Activated naive CD8-positive, alpha-beta T cell treated with anti-CD3 and anti-CD28 coated beads, Interleukin-2, amount 50 U/mL, for 16 hours (primary cell): ENCODE data around the gene BNC2.

Source experiments
- DNase-seq: peaks from one replicate; pipeline ENCODE4 v3.0.0-alpha.2; 2020; ENCODE audit warnings: low read depth, low spot score

Gene BNC2

DNA sequence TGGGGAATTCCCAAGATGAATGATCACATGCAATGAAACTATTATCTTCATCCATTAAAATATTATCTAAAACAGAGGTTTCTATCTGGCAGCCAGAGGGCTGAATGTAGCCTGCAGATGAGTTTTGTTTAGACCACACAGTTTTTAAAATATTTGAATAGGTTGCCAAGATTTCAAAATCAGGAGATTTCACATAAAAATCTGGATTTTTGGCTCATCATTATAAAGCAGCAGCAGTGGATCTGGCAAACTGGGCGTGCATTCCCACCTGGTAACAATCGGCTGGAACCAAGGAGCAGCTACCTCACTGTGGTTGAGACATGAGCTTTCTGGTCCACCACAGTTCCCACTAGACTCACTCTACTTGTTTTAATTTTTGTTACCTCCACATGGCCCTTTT, 155.1 kb downstream of the BNC2 start:
- DNase-seq: no peak

DNA sequence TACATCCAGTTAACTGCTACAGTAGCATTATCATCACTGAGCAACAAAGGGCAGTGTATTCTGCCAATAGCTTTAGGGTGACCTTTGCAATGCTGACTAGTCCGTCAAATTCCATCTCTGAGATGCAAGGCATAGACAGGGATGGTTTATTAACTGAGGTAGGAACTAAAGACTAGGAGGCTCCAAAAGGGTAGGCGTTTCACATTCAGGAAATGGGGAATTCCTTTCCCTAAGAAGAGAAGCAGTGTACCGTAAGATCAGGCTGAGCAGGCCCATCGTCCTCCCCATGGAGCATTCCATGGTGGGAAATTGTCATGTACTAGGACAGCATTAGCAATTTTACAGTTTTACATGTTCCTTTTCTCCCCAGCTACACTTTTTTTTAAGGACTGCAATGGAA, 157.7 kb downstream of the BNC2 start:
- DNase-seq: no peak

DNA sequence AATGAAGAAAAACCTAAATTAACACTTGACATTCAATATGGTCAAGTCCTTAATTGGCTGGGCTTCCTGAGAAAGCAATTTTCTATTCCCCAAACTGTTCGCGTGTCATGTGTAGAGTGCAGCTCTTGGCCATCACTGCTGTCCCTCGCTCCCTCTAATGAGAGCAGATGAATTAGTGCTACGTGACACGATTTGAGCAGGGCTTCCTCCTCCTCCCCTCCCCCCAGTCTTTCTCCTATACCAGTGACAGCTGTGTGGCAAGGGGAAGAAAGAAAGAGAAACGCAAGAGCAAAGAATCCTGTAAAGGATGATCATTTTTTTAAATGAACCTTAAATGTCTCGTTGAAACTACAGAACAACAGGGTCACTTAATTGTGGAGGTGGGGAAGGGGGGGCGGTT, 159.6 kb downstream of the BNC2 start:
- DNase-seq: no peak

DNA sequence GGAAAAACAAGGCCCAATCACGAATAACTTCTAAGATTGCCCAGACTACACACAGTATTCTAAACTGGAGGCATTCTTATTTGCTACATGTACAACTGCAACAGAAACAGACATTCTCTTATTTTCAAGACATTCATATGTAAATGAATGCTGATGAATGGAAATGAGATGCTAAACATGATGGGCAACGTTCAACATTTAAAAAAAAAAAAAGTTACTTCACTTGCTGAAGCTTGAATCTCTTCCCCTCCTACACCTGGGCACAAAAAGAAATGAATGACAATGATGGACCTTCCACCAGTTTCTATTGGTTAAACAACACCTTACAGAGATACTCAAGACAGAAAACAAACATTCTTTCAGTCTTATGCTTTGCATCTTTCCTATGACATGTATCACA, 160.5 kb downstream of the BNC2 start:
- no peak for DNase-seq

DNA sequence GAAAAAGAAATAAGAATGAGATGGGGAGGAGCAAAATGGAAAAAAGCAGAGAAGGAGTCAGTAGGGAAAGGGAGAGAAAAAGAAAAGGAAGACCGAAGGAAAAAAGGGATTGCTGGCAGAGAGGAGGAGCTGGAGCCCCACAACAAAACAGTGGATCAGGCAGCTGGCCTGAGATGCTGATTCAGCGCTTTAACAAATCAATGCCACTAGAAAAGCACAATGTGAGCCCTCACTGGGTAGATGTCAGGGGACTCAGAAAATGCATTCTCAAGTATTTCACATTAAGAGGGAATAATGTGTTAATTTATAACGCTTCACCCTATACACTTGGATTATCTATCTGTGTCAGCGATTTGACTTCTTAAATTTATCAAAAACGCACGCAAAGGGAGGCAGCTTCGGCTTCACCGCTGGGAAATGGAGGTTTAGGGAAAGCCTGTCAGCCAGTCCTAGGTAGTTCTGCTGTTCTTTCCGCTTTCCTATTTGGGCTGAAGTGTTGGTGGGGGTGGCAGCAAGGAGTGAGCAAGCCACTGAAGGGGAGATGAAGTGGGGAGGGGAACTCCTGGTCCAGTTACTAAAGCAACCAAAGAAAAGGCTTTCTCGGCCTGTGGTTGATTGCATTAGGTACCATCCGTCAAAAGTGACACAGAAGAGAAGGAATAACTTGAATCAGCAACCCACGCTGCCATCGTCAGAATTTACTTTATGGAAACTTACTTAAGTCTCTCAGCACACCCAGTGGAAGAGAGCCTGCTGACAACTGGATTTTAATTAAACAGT, 161.6 kb downstream of the BNC2 start:
- no peak for DNase-seq

DNA sequence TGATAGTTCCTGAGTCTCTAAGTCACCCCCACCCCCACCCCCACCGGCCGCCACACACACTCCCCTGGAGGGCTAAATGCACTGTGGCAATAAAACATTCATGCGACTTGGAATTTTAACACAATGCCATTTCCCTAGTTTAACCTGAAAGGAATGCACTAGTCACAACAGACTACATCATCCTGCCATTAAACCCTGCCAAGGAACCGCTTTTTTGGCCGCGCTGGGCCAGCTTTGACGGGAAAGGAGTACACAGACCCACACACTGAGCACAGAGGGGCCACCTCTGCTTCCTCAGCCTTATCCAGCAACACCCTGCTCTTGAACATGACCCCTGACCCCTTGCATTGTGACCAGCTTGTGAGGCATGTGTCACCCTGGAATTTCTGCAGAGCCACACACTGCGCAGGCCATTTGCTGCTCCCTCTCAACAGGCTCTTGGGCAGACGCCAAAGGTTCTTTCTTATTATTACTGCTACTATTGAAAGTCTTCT, 165.3 kb downstream of the BNC2 start:
- no peak for DNase-seq

DNA sequence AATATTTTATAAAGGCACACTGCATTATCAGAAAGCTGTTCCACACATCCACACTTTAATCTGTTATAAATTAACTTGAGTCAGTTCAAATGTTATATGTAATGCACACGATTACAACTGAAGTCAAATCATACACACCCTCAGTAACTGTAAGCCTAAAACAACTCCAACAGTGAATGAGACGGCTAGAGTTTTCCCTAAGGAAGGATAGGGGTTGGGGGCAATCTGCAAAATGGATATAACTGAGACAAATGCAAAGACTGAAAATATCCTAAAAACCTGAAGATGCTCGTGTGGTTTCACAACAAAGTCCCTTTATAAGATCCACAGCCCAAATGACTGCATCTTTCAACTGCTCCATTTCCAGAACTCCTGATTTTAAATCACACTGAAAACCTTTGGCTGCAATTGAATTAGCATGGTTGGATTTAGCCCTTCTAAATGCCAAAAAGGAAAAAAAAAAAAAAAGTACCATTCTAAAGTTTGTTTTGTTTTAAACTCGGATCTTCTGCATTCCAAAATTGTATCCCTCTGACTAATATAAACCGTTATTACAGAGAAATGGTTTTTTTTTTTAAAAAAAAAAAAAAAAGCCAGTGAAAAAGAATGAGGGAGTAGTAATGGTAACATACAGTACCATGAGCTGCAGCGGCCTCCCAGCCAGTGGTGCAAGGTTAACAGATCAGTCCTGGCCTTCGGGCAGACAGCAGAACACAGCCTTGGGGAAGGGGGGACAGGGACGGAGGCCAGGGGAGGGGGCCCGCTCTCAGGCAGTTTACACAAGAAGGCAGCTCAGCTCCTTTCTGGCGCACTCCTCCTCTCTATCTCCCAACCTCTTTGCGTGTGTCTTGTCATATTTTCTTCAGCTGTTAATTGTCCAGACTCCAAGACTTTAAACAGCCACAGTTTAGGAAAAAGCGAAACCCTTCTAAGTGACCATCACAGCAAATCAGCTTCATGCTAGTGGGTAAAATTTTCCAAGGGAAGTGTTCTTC, 166.1 kb downstream of the BNC2 start:
- DNase-seq: no peak

DNA sequence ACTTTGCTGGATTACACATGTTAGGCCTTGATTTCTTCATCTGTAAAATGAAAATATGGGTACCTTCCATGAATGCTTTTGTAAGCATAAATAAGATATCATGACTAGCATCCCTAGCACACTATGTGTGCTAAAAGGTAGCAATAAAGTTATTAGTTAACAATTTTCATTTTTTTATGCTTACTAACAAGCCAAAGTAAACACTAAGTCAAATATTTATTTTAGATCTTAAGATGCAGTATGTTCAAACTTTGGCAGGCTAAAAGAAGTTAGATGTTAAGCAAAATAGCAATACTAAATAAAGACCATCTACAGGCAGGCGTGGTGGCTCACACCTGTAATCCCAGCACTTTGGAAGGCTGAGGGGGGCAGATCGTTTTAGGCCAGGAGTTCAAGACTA, 169.1 kb downstream of the BNC2 start:
- no peak for DNase-seq

DNA sequence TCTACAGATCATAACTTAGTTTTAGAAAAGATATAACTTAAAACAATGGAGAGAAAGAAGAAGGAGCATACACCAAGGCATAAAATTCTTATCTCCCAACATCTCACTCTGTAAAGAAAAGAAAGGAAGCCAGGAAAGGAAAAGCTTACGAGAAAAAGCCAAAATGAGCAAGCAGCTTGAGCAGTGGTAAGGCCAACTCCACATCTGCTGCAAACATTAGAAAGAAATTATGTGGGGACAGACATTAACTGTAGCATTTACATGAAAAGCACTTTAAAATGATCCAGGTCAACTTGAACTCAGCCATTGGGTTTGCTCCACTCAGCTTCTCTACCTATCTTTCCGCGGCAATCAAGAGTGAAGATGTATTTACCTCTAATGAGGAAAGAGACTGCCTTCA, 176.9 kb downstream of the BNC2 start:
- no peak for DNase-seq

DNA sequence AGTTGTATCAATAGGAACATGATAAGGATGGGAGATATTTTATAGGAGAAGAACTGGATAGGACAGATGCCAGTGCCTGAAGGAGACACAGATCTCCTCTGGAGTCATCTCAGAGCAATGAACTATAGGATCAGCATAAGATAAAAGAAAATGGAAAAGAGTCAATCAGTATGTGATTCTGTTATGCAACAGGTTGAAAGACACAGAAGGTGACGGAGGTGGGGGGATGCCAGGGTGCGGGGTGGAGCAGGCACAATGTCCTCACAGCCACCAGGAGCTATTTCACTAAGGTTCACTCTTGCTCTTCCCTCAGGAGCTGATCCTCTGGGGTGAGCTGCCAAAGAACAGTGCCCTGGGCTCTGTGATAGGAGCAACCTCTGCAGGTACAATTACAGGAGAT, 179.8 kb downstream of the BNC2 start:
- DNase-seq: no peak

DNA sequence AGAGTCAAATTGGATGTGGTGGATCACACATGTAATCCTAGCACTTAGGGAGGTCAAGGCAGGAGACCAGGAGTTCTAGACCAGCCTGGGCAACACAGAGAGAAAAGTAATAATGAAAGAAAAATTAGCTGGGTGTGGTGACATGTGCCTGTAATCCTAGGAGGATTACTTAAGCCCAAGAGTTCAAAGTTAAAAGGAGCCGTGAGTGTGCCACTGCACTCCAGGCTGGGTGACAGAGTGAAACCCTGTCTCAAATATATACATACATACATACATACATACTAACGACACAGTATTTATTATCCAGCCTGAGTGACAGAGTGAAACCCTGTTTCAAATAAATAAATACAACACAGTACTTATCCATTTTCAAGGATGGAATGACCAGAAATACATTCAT, 180.3 kb downstream of the BNC2 start:
- no peak for DNase-seq

DNA sequence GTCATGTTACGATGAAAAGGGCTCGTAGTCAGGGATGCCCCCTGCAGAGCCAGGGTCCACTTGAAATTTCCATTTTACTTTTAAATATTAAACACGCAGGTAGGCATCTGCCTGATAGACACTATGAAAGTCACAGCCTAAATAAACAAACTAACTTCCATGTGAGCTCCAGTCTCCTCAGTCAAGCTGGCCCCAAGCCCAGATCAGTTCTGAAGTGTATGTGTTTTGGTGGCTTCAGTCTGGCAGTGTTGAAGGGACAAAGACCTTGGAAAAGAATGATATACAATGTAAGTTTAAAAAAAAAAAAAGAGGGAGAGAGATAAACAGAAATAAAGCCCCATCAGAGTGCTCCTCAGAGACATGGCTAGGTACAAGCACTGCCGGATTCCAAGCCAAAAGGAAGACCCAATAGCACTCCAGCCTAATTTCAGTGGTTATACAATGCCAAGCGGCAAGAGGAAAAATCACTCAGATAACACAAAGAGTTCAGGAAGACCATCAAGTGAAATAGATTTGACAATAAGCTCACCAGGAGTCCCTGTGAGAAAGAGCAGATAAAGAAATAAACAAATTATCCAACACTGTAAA, 181.0 kb downstream of the BNC2 start:
- DNase-seq: no peak

DNA sequence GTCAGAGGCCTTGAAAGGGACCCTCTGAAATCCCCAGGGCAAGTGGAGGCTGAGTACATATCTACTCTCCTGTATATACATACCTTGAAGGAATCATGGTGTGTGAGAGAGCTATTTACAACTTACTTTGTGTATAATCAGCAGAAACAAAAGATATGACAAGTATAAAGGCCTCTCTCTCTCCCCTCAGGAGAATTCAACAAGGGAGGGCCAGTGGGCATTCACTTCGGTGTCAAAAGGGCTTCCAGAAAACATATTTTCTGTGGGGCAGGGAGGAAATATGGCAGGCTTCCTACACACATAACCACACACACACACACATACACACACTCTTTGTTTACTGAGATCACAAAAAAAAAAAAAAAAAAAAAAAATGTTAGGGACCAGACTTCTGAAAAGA, 181.7 kb downstream of the BNC2 start:
- DNase-seq: no peak

DNA sequence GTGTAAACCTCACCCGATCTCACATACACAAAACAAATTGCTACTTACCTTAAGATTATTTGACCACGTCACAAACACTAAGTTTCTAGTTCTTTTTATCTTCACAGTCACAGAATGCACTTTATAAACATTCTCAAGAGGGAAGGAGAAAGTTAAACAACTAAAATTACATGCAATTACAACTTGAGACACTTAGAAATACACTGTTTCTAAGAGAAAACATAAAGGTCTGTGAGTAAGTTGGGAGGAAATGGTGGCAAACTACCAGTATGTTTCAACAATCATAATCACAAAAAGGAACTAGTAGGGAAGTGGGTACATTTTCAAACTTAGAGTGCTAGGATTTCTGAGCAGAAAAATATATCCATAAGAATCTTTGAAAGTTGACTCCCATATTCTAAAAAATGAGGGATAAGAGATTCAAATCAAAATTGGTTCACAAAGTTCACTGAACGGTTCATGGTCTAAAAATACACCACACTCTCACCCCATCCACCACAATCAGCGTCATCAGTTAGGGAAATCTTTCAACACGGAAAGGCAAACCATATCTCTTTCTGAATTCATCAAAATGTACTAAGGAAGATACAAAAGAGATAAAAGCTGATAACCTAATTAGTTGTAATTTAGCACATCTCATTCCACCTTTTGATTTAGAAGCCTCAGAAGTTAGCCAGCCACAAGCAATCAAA, 182.6 kb downstream of the BNC2 start:
- DNase-seq: no peak

DNA sequence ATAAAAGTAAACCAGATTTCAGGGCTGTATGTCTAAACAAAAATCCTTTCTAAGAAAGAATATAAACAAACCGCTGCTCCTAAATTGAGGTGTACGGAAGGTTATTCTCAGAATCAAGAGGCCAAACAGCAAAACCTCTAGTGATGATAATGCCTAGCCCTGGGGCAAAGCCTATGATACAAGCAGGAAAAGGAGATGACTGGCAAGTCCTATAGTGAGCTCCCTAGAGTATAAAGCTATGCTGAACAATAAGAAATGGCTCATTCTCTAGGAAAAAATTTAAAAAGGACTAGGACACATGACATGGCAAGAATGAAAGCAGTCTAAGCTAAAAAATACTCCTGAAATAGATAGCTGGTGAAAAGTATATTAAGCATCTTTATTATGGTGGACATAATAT, 187.1 kb downstream of the BNC2 start:
- no peak for DNase-seq

DNA sequence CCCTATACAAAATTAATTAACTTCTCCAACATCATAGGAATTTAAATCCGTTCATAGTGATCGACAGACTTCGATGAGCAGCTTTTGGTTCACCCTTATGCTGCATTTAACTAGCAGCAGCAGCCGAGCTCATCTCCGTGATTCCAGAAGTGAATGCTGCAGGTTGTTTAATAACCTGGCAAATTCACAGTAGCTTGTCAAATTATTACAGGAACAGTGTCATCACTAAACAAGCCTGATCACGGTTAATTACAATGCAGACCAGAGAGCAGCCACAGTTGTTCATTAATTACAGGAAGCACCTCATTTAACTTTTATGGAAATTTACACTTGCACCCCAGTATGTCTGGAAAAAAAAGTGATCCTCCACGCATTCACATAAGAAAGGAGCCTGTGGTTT, 188.2 kb downstream of the BNC2 start:
- DNase-seq: no peak

DNA sequence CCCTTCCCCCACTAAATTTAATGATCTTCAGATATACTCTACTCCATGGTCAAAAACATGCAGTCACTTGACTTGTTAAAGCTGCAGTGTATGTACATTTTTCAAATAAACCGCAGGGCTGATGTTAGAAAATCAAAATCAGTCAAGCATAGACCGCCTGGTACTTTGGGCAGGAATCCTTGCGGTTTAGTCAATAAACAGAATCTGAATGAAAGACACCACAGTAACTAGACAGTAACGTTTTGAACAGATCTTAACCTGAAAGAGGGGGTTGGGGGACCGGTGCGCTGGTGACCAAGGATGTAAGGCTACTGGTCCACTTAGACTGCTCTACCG, 188.8 kb downstream of the BNC2 start:
- DNase-seq: no peak

DNA sequence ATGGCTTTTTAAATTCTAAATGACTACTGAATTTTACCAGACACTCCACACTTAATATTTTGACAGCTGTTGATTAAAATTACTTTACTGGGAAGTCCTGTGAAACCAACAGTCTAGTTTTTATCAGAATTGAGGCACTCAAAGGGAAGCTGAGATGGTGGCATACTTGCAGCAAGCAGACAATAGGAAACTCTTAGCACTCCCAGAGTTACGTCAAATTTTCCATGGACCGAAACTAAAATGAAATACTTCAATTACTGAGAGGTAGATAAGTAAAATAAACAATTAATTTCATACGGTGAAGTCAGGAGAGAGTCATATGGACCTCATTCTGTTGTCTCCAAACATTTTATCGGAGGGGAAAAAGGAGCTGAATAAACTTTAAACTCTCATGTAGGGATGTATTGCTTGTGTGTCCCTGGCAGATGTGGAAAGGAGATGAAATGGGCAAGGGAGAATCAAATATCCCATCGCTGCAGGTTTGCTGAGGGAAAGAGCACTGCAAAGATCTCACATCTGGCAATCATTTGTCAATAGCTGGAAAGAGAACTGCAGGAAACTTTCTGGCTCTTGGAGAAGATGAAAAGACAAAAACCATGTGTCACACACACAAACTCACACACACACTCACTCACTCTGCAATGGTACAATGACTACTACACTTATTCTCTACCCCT, 189.4 kb downstream of the BNC2 start:
- DNase-seq: no peak

DNA sequence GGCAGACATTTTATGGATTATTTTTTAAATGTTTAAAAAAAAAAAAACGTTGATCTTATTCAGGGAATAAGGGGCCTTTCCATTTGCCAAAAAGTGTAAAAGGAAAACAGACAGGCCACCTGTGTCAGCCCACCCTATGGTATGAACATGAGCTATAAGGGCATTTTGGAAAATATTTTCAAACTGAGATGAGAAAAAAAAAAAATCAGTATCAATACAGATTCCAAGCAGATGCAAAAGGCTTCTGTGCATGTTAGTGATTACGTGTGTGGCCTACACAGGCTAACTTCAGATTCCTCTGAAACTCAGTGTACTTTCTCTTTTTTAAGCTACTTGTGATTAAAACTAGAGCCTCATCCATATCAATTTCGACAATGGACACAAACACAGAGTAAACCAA, 189.9 kb downstream of the BNC2 start:
- DNase-seq: no peak

DNA sequence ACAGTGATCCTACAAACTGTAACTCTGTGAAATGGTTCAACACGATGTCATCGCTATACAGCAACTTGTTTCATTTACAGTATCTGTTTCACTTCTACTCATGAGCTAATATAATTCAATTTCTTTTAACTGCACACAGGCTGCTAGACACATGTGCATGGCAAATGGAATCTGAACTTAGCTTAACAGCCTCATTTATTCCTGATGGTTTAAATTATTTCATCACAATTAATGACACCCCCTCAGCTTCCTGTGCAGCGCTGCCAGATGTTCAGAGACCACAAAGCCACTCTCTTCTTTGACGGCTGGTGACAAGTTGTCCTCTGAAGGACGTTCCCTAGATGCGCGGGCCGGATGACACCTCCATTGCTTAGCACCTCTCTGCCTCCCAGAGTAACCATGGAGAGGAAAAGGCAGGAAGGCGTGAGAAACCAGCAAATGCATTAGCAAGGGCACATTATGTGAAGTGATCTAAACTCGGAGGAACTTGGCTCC, 191.1 kb downstream of the BNC2 start:
- DNase-seq: no peak

DNA sequence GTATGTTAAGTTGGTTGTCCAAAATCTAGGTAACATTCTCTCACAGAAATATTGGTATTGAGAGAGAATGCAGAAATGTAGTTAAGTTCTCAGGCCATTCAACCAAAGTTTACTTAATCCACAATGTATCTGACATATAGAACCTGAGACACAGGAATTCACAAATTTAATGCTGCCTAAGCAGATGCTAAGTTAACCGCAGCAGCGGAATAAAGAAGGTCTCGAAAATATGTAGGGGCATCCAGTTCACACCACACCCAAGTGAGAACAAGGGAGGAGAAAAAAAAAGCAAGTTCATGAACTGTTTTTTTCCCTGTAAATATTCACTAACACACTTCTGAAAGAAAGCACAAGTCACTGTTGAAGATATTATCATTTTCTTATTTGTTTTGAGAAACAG, 194.0 kb downstream of the BNC2 start:
- no peak for DNase-seq
